NCI-H226 (cell line): ENCODE data around the gene AKAP1.
"Not testable (repeated sequence)": the region's sequence is repeated elsewhere in the genome, so short reads cannot be mapped to it uniquely, and the experiment has no call there.

Experiments used
- DNase-seq: peaks from one replicate; pipeline ENCODE4 v3.0.0-alpha.2; 2015

AKAP1 gene

DNA sequence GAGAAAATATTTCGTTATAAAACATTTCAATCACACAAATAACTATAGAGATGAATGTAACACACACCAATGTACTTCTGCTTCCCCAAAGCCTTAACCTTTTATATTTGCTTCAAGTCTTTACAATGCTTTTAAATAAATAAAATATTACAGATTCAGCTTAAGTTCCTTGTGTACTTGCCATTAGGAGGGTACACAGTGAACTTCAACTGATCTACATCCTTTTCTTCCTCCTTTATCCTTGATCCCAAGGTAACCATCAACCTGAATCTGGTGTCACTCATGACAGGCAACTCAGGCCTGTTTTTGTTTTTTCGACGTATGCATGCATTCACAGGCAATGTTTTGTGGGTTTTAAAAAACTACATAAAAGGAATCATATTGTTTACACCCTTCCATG lies 9.3 kb upstream of the AKAP1 start:
- DNase-seq = no peak

DNA sequence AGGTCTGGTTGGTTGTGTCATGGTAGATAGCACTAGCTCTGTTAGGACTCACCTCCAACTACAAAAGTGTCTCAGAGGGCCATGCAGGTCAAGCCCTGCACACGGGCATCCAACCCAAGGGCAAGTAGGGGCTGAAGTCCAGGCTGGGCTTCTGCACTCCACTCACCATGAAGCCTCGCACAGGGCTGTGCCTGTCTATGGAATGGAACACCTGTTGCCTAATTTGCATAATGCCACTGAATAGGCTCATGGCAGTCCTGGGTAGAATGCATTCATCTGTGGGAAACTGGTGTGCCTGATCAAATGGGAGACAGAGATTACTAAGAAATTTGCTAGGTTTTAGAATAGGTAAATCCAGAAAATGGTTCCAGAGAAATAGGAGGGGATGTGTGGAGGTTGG lies 8.0 kb upstream of the AKAP1 start:
- no peak for DNase-seq

DNA sequence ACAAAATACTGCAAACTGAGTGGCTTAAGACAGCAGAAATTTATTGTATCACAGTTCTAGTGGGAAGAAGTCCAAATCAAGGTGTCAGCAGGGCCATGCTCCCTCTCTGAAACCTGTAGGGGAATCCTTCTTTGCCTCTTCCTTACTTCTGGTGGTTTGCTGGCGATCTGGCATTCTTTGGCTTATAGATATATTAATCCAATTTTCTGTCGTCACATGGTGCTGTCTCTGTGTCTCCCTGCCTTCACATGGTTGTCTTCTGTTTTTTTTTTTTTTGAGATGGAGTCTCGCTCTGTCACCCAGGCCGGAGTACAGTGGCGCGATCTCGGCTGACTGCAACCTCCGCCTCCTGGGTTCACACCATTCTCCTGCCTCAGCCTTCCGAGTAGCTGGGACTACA lies 6.8 kb upstream of the AKAP1 start:
- DNase-seq = no peak

GRCh38 chr17:57080718-57081117 lies 4.3 kb upstream of the AKAP1 start:
- peak; percentile 44 for DNase-seq

- DNase-seq = no peak
Observed at GRCh38 chr17:57082441-57082840, 2.6 kb upstream of the AKAP1 start.

GRCh38 chr17:57084361-57084801 lies 665 bp upstream of the AKAP1 start:
- no peak for DNase-seq

DNA sequence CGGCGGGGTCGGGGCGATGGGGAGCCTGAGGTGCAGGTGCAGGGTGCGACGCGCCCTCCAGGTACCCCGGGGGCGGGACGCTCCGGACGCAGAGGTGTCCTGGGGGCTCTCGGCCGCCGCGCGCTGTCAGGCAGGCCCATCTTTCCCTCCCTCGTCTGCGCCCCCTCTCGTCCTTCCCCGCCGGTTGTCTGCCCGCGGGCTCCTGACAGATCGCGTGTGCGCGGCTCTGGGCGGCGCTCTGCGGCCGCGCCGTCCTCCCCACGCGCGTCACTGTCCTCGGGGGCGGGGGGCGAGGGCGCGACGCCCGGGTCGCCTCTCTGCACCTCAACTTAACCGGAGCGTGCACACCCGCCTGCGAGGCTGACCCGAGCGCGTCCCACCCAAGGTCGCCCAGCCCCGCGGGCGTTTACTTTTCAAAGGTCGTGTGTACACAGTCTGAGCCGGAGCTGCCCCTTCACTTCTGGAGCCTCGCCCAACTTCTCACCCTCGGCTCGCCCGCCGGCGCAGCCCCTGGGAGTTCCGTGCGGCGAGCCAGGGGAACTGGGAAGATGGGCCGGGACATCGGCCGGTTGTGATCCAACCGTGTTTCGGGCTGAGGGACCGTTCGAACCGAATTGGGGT lies 512 bp downstream of the AKAP1 start:
- DNase-seq = peak; percentile 49

- peak; percentile 36 for DNase-seq
Observed at GRCh38 chr17:57086069-57086930, 1.3 kb downstream of the AKAP1 start.

DNA sequence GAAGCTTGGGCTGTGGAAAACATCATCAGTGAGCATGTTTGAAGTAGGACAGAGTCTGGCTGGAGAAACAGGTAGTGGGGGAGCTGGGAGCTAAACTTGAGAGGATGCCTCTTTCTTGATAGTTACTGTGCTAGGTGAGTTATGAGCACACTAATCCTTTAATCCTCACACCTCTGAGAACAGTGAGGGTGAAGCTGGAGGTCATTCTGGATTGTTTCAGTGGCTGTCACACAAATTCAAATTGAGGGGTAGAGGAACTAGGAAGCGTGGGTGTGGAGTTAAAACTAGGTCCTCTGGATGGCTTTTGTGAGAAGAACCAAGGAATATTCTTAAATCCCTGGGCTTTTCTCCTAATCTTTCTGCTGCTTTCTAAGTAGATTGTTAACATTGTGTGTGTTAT lies 3.3 kb downstream of the AKAP1 start:
- no peak for DNase-seq

DNA sequence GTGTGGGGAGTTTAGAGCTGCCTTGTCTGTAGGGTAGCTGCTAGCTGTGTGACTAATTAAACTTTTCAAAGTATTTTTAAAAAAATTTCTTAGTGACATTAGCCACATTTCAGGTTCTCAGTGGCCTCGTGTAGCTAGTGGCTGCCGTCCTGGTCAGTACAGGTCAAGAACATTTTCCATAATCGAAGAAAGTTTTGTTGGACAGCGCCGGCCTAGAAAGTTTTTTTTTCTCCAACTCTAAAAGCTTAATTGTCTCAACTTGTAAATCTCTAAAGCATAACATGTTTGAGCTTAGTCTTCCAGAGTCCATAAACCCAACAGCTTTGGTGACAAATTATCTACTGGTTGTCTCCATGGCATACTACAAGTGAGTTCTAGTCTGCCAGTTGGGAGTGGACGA lies 4.3 kb downstream of the AKAP1 start:
- no peak for DNase-seq

- DNase-seq = peak; percentile 29
Observed at GRCh38 chr17:57090560-57091185, 5.6 kb downstream of the AKAP1 start.

GRCh38 chr17:57091186-57091618 lies 6.2 kb downstream of the AKAP1 start:
- DNase-seq = no peak

DNA sequence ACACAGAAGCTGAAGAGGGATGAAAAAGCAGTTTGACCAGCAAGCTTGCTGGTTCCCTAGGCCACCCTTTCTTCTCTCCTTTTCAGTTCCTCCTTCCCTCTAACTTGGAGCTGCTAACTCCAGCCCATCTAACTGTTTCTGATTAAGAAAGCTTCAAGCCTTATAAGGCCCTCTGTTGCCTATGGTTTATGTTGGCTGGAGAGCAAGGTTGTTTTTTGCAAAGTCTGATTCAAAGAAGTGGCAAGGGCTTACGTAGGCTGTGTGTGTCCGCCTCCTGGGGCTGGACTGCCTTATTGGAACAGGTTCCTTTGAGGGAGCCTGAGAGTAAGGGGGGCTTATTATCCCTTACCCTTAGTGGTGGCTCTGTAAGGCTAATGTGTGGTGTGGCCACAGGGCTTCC lies 7.1 kb downstream of the AKAP1 start:
- DNase-seq = no peak

GRCh38 chr17:57092779-57093178 lies 7.7 kb downstream of the AKAP1 start:
- no peak for DNase-seq

DNA sequence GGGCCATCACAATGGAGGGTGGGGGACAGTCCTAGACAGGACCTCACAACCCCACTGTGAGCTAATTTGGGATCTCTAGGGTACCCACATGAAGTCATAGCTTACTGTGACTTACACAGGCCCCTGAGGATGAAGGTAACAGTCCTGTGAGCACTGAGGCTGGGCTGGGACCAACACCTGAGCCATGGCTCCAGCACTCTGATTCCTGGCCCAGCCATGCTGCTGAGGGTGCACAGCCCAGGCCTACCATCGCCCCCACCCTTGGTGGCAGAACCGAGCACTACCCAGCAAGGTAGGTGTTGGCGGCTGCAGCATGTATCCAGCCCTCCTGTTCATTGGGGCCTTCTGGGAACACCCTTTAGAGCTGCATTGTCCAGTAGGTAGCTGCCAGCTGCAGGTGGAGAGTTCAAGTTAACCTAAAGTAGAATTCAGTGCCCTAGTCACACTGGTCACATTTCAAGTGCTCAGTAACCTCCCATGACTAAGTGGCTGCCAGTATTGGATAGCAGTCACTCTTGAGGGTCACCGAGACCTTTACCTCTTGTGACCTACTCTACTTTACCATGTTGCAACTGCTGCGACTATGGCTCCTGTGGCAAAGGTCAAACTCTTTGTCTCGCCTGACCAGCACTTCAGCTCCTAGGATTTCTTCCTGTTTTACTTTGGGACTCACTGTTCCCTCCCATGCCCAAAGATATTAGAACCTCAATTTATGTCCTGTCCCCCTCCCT lies 11.6 kb downstream of the AKAP1 start:
- DNase-seq = no peak

- DNase-seq = no peak
Observed at GRCh38 chr17:57097832-57098421, 12.9 kb downstream of the AKAP1 start.

DNA sequence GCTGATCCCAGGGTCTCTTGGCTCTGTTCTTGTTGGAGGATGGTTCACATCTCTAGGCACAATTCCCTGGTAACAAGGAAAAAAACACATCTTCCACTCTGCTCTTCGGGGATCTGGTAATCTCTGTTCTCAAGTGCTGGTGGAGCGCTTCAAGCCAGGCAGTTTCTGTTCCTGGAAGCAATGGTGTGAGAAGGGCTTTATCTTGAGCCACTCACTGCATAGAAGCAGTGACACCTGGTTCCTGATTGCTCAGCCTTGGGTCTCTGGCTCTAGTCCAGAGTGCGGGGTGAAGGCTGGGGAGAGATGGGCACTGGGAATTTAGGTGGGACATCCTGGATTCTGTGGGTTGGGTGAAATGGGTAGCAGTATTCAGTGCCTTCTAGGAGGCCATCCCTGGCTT lies 14.1 kb downstream of the AKAP1 start:
- DNase-seq = no peak

DNA sequence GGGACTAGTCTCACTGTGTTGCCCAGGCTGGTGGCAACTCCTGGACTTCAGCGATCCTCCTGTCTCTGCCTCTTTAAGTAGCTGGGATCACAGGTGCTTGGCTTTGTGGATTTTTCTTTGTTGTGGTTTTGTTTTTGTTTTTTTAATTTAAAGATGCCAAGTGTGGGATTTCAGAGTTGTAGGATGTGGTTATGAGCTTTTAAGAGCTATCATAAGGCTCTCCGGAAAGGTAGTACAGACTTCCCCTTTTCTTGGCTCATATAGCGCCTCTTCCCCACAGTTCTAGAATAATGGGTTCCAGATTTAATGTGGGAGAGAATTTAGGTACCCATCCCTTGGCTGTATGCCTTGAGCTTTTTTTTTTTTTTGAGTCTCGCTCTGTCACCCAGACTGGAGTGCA lies 17.1 kb downstream of the AKAP1 start:
- DNase-seq = no peak

DNA sequence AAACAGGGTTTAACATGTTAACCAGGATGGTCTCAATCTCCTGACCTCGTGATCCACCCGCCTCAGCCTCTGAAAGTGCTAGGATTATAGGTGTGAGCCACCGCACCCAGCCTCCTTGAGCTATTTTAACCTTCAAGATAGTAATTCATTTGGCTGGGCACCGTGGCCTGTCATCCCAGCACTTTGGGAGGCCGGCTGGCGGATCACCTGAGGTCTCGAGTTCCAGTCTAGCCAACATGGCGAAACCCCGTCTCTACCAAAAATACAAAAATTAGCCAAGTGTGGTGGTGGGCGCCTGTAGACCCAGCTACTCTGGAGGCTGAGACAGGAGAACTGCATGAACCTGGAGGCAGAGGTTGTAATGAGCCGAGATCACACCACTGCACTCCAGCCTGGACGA lies 17.6 kb downstream of the AKAP1 start:
- not testable (repeated sequence) for DNase-seq

DNA sequence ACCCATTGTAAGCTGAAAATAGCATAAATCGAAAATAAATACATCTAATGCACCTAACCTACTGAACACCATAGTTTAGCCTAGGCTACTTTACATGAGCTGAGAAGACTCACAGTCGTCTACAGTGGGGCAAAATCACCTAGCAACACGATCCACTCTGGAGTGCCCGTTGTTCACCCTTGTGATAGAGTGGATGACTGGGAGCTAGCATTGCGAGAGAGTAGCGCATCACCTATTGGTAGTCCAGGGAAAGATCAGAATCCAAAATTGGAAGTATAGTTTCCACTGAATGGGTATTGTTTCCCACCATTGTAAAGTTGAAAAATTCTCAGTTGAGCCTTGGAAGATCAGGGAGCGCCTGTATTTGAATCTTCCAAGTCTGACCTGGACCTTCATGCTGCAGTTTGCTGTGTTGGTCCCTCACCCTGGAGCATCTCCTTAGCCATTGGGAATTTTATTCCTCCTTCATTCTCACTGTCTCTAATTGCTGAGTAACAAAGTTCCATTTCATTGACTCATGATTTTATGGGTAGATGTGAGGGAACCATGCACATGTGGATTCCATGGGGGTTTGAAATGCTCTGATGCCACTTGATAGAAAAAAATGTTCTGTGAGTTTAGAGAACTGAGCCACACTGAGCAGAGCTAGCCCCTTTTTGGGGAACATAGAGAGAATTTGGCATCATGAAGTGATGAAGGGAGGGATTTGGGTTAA lies 19.6 kb downstream of the AKAP1 start:
- no peak for DNase-seq

GRCh38 chr17:57105591-57105990 lies 20.5 kb downstream of the AKAP1 start:
- DNase-seq = no peak
